Stimulated activated CD8-positive, alpha-beta memory T cell treated with anti-CD3 and anti-CD28 coated beads, Interleukin-7, amount 100 ng/mL, for 4 hours (primary cell): ENCODE results near the gene SCN9A.
"Not testable (repeated sequence)": the region's sequence is repeated elsewhere in the genome, so short reads cannot be mapped to it uniquely, and the experiment has no call there.

Experiments
- DNase-seq, 2 donors: peaks; one replicate each; pipeline ENCODE4 v3.0.0-alpha.2; 2020; ENCODE audit warnings: low read depth in 2 of 2

Gene SCN9A

GRCh38 chr2:166242309-166242708 lies 133.4 kb downstream of the SCN9A start:
- DNase-seq = no peak

GRCh38 chr2:166240387-166241313 lies 135.1 kb downstream of the SCN9A start:
- no peak for DNase-seq

GRCh38 chr2:166239548-166239947 lies 136.2 kb downstream of the SCN9A start:
- DNase-seq = no peak

DNA sequence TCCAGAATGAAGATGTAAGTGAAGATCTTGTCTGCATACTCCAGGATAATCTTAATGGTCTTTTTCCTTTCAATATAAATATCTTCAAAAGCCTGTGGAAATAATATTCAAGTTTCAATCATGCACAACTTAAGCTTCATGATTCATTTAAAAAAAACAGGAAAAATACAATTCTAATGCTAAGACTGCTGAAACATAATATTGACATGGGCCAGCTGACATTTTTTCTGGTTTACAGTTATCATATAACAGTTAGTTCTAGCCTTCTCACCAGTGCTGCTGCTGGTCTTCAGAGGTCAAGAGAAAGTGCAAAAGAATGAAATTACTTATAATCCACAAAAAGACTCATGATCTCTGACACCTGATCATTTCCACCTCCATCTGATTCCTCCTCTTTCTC lies 137.6 kb downstream of the SCN9A start:
- DNase-seq = no peak

DNA sequence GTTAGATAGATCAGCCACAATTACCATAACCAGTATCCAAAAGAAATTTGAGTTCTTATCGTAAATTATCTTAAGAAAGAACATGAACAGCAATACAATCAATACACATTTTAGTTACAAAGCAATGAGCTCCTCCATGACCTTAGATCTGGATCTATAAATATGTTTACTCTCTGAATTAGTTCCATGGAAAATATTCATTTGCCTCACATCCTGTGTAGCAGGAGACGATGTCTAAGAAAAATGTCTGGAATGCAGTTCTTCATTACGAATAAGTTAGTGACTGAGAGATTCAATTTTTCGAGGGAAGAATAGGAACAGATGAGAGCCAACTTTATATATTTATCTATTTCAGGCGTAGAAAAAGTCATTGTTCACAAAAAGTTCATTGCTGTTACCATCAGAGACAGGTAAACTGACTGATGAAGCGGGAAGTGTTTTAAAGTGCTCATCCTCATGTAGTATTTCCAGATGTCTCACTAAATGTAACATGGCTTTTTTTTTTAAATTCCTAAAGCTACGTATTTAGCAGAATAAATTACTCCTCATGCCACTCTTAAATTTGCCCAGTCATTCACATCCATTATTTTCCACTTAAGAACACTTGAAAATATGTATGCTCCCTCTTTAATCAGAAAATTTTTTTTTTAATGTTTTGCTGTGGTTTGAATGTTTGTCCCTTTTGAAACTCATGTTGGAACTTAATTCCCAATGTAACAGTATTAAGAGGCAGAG lies 141.5 kb downstream of the SCN9A start:
- DNase-seq = no peak

- DNase-seq = no peak
Observed at GRCh38 chr2:166233244-166233643, 142.5 kb downstream of the SCN9A start.

GRCh38 chr2:166230724-166231070 lies 145.0 kb downstream of the SCN9A start:
- no peak for DNase-seq

GRCh38 chr2:166230024-166230723 lies 145.6 kb downstream of the SCN9A start:
- DNase-seq = no peak

DNA sequence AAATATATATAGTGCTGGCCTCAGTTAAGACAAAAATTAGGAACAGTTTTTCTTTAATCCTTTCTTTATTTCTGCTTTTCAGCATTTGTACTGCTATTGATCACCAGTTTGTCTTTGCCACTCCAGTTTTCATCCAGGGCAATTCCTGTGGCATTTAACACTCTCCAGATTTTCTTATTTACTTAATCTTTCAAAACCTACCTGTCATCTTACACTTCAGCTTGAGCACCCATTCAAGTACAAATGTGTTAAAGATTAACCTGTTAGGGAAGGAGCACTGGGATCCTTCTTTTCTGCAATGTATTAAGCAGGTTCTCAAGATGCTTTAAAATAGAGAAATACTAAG lies 146.1 kb downstream of the SCN9A start:
- no peak for DNase-seq

DNA sequence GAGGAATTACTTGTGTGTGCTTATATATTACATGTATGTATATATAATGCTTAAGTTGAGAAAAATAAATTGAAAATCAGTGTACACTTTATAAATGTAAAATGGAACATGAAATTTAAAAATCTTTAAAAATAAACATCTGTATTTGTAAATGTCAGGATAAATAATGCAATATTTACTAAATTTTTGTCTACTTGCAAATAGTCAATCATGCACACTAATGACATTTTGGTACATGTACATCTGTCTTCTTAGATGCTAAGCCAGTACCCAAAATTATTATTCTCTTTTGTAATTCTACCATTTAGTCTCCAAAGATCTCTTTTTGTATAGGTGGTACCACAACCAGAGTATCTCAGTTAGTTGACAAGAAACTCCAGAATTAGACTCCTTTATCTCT lies 151.5 kb downstream of the SCN9A start:
- DNase-seq = no peak

- DNase-seq = no peak
Observed at GRCh38 chr2:166223298-166223697, 152.4 kb downstream of the SCN9A start.

DNA sequence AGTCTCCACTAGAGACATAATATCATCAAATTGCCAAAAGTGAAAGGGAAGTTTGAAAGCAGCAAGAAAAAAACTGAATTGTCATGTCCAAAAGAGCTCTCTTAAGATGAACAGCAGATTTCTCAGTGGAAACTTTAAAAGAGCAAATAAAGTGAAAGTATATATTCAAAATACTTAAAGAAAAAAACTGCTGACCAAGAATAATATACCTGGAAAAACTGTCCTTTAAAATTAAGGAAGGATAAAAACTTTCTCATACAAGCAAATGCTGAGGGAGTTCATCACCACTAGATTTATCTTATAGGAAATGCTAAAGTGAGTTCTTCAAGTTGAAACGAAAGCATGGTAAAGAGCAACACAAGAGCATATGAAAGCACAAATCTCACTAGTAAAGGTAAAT lies 164.7 kb downstream of the SCN9A start:
- no peak for DNase-seq

DNA sequence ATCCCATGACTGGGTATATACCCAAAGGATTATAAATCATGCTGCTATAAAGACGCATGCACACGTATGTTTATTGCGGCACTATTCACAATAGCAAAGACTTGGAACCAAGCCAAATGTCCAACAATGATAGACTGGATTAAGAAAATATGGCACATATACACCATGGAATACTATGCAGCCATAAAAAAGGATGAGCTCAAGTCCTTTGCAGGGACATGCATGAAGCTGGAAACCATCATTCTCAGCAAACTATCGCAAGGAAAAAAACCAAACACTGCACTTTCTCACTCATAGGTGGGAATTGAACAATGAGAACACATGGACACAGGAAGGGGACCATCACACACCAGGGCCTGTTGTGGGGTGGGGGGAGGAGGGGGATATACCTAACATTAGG lies 165.8 kb downstream of the SCN9A start:
- DNase-seq = not testable (repeated sequence)

DNA sequence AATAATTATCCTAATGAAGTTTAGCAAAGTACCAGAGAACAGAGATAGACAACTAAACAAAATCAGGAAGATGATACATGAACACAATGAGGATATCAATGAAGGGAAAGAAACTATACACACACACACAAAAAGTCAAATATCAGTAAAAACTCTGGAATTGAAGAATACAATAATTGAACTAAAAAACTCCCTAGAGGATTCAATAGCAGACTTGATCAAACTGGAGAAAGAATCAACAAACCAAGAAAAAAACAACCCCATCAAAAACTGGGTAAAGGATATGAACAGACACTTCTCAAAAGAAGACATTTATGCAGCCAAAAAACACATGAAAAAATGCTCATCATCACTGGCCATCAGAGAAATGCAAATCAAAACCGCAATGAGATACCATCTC lies 166.4 kb downstream of the SCN9A start:
- not testable (repeated sequence) for DNase-seq

GRCh38 chr2:166206153-166206552 lies 169.6 kb downstream of the SCN9A start:
- DNase-seq = not testable (repeated sequence)

DNA sequence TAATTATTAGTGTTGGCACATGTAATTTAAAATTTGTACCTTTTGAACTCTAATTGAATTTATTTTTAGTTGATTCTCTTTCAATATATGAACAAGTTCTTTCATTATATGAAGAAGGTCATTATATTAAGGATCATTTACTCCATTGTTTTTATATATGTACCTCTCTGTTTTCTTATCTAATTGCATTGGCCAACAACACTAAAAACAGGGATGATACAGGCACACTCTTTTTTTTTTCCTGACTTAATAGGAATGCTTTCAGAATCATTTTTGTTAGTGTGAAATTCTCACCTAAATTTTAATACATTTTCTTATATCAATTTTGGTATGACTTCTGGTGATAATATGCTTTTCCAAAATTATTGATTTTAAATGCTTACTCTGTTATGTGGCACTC lies 173.0 kb downstream of the SCN9A start:
- no peak for DNase-seq

DNA sequence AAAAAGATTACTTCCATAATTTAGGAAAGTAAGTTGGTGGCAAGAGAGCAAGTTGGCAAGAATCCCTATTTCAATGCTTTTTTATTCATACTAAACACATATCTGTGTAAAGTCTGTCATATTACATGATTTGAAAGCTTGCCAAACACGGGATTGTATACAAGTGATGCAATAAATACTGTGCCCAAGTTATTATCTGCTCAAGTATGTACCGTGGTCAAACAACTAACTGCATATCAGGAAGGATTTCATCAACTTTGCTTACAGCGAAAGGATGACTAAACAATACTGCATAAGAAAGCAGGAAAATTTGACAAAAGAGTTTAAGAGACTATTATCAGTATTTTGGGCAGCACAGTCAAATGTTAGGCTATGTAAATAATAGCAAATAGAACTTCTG lies 178.3 kb downstream of the SCN9A start:
- no peak for DNase-seq

DNA sequence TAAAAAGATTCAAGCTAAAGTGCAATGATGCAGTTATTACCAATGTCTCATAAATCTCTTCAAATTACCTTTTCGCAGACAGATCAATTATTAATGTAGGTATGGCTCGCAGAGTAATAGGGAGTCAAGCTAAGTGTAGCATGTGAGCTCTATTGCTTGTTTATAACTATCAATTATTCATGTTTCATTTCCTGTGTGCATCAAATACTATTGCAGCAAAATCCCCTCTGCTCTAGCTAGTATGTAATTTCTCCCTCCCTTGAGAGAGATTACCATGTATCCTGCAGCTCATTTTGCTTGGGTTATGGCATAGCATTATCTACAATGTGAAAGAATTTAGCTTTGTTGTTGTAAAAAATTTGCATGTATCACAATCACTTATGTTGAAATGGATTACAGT lies 182.3 kb downstream of the SCN9A start:
- no peak for DNase-seq

DNA sequence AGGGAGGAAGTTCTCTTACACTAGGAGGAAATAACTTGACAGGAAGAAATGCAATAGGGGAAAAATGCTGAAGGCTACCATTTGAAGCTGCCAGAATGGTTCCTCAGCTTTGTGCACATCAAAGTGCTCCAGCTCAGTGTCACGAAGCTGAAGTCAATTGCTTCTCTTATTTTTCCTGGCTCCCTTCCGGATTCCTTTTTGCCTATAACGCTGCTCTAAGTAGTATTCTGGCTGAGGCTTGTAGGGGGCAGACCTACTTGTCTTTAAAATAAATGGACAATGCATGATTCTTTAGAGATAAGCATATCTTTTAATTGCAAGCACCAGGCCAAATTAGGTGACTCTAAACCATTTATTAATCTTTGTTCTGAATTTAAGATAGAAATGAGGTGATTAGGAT lies 187.7 kb downstream of the SCN9A start:
- no peak for DNase-seq

GRCh38 chr2:166184789-166185188 lies 191.0 kb downstream of the SCN9A start:
- DNase-seq = no peak

GRCh38 chr2:166181813-166182154 lies 194.0 kb downstream of the SCN9A start:
- DNase-seq = no peak

GRCh38 chr2:166180951-166181812 lies 194.6 kb downstream of the SCN9A start:
- no peak for DNase-seq
